ENCODE results near the gene STRIP2. TPM values are rescaled to one million over a fixed set of nuclear protein-coding genes. Genes with fewer than 3 reads are reported as not detected.
"Not testable (repeated sequence)": the region's sequence is repeated elsewhere in the genome, so short reads cannot be mapped to it uniquely, and the experiment has no call there.

STRIP2 gene
- total RNA-seq, 2 experiments from 2014 or later = 2.1 to 4.3 TPM

DNA sequence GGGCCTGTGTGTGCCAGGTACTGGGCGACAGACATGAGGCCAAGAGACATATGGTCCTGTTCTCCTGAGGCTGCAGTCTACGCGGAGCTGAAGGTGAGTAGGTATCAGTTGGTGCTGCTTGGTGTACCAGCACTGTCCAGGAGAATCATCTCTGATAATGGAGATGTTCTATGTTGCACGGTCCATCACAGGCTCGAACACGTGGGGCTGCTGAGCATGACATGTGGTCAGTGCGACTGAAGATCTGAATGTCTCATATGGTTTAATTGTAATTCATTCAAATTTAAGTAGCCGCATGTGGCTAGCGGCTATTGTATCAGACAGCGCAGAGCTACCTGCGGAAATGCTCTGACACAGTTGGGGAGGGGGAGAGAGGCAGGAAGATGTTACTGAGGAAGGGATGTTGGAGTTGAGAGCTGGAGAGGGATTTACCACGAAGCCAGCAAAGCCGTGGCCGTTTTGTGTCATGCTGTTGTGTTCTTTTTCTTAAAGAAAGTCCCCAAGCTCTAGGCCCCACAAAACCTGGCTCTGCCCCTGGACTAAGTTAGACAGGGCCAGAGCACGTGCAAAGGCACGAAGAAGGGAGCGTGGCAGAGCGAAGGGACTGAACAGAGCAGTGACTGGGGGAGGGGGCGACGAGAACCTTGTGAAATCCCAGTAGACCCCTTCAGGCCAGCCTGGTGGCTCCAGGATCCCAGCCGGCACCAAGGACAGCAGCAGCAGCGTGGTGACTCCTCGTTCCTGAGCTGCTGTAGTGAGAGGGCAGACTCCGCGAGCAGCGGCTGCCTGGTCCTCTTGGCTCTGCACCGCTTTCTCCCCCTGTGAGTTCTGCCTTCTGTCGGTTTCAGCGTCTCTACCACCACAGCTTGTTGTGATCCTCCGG is 88.1 kb downstream of the STRIP2 start:
- H3K27ac ChIP-seq (ENCODE audit: low read depth, low read length, poor library complexity, severe bottlenecking) = no peak overlapping the region
- no peaks in the 10 kb centered on the region for H3K4me1 ChIP-seq (ENCODE audit: insufficient read depth, low read length, poor library complexity, severe bottlenecking)
- no peak overlapping the region for H3K4me3 ChIP-seq (ENCODE audit: low read depth, low read length, poor library complexity, severe bottlenecking)
- intact Hi-C loops (cut with micrococcal nuclease; ENCODE audit: unreplicated experiment) = no loop called here
- no peak overlapping the region for H2AFZ ChIP-seq (ENCODE audit: low read length)
- TF ChIP-seq, protein P1, sequence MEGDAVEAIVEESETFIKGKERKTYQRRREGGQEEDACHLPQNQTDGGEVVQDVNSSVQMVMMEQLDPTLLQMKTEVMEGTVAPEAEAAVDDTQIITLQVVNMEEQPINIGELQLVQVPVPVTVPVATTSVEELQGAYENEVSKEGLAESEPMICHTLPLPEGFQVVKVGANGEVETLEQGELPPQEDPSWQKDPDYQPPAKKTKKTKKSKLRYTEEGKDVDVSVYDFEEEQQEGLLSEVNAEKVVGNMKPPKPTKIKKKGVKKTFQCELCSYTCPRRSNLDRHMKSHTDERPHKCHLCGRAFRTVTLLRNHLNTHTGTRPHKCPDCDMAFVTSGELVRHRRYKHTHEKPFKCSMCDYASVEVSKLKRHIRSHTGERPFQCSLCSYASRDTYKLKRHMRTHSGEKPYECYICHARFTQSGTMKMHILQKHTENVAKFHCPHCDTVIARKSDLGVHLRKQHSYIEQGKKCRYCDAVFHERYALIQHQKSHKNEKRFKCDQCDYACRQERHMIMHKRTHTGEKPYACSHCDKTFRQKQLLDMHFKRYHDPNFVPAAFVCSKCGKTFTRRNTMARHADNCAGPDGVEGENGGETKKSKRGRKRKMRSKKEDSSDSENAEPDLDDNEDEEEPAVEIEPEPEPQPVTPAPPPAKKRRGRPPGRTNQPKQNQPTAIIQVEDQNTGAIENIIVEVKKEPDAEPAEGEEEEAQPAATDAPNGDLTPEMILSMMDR (conservative IDR thresholded peaks at IDR 0.05; ENCODE audit: low read length) = no peak
- no peak for TF ChIP-seq EZH2phosphoT487 (IDR thresholded peaks at IDR 0.05; ENCODE audit: borderline replicate concordance, low read depth, low read length)
- no peaks in the 10 kb centered on the region for H3K9me3 ChIP-seq (ENCODE audit: low read length)
- no peak for DNase-seq (ENCODE audit: low spot score)
- ChIA-PET CTCF (ENCODE audit: unreplicated experiment) (interaction anchor here (0.5 kb wide), 1 partner anchor 8 kb away, joined by 3 read pairs; no protein-coding TSS in a partner anchor), POLR2A (no interaction called here)
- no peaks in the 10 kb centered on the region for H3K9me2 ChIP-seq (ENCODE audit: insufficient read depth, low read length)
- H3K79me2 ChIP-seq (ENCODE audit: insufficient read depth, low read depth, low read length) = no peaks in the 10 kb centered on the region
- H4K20me1 ChIP-seq (ENCODE audit: insufficient read depth, low read length) = no peaks in the 10 kb centered on the region
- no peak overlapping the region for H3K4me2 ChIP-seq (ENCODE audit: low read length)
- H3K36me3 ChIP-seq (ENCODE audit: insufficient read depth, low read length) = no peaks in the 10 kb centered on the region
- BruUV-seq (replicated peaks) = no TSS peak

DNA sequence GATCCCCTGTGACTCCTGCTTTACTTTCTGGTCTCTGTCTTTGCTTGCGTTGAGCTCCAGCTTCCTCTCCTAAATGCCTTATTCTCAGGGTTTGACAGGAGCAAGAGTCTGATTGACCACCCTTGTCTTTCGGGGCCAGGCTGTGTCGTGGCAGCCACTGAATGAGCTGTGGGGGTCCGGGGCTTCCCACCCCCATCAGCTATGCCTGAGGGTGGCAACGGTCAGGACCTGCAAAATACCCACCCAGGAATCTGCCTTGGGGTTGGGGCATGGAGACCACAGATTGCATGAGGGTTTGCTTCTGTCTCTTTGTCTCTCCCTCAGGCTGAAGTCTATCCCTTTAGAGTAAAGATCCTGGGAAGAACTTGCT is 88.7 kb downstream of the STRIP2 start:
- no TSS peak for BruUV-seq (replicated peaks)
- Histone ChIP-seq H3K9me3 (ENCODE audit: low read length) (no peaks in the 10 kb centered on the region), H3K4me2 (ENCODE audit: low read length) (no peak overlapping the region), H3K27ac (ENCODE audit: low read depth, low read length, poor library complexity, severe bottlenecking) (no peak overlapping the region), H3K4me1 (ENCODE audit: insufficient read depth, low read length, poor library complexity, severe bottlenecking) (no peaks in the 10 kb centered on the region), H3K4me3 (ENCODE audit: low read depth, low read length, poor library complexity, severe bottlenecking) (no peak overlapping the region), H2AFZ (ENCODE audit: low read length) (no peak overlapping the region), H3K36me3 (ENCODE audit: insufficient read depth, low read length) (no peaks in the 10 kb centered on the region), H3K79me2 (ENCODE audit: insufficient read depth, low read depth, low read length) (no peaks in the 10 kb centered on the region), H3K9me2 (ENCODE audit: insufficient read depth, low read length) (no peaks in the 10 kb centered on the region), H4K20me1 (ENCODE audit: insufficient read depth, low read length) (no peaks in the 10 kb centered on the region)
- no peak for DNase-seq (ENCODE audit: low spot score)
- ChIA-PET POLR2A (no interaction called here), CTCF (ENCODE audit: unreplicated experiment) (interaction anchor here (0.5 kb wide), 1 partner anchor 8 kb away, joined by 3 read pairs; no protein-coding TSS in a partner anchor)
- intact Hi-C loops (cut with micrococcal nuclease; ENCODE audit: unreplicated experiment) = no loop called here
- no peak for TF ChIP-seq EZH2phosphoT487 (IDR thresholded peaks at IDR 0.05; ENCODE audit: borderline replicate concordance, low read depth, low read length)
- TF ChIP-seq, protein P1 (conservative IDR thresholded peaks at IDR 0.05; ENCODE audit: low read length) = no peak

DNA sequence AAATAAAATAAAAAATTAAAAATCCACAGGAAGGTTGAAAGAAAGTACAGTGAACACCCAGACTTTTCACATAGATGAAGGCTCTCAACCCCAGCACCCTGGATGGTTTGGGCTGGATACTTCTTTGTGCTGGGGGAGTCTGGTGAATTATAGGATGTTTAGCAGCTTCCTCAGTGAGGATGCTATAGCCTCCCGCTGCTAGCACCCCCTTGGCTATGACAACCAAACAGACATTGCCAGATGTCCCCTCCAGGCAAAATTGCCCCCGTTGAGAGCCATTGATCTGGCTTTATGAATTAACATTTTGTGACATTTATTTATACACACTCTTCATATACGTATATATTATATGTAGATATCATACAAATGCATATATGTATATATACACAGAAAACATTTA is 89.7 kb downstream of the STRIP2 start:
- BruUV-seq (replicated peaks) = no TSS peak
- no peak overlapping the region for H3K27ac ChIP-seq (ENCODE audit: low read depth, low read length, poor library complexity, severe bottlenecking)
- no peak overlapping the region for H3K4me2 ChIP-seq (ENCODE audit: low read length)
- no peaks in the 10 kb centered on the region for H3K9me3 ChIP-seq (ENCODE audit: low read length)
- no peak for DNase-seq (ENCODE audit: low spot score)
- H3K9me2 ChIP-seq (ENCODE audit: insufficient read depth, low read length) = no peaks in the 10 kb centered on the region
- H3K4me3 ChIP-seq (ENCODE audit: low read depth, low read length, poor library complexity, severe bottlenecking) = no peak overlapping the region
- H3K36me3 ChIP-seq (ENCODE audit: insufficient read depth, low read length) = no peaks in the 10 kb centered on the region
- CTCF ChIA-PET (ENCODE audit: unreplicated experiment) = no interaction called here
- no peak for TF ChIP-seq EZH2phosphoT487 (IDR thresholded peaks at IDR 0.05; ENCODE audit: borderline replicate concordance, low read depth, low read length)
- TF ChIP-seq, protein P1 (conservative IDR thresholded peaks at IDR 0.05; ENCODE audit: low read length) = no peak
- H3K79me2 ChIP-seq (ENCODE audit: insufficient read depth, low read depth, low read length) = no peaks in the 10 kb centered on the region
- POLR2A ChIA-PET = no interaction called here
- H3K4me1 ChIP-seq (ENCODE audit: insufficient read depth, low read length, poor library complexity, severe bottlenecking) = no peaks in the 10 kb centered on the region
- H2AFZ ChIP-seq (ENCODE audit: low read length) = no peak overlapping the region
- intact Hi-C loops (cut with micrococcal nuclease; ENCODE audit: unreplicated experiment) = no loop called here
- H4K20me1 ChIP-seq (ENCODE audit: insufficient read depth, low read length) = no peaks in the 10 kb centered on the region

DNA sequence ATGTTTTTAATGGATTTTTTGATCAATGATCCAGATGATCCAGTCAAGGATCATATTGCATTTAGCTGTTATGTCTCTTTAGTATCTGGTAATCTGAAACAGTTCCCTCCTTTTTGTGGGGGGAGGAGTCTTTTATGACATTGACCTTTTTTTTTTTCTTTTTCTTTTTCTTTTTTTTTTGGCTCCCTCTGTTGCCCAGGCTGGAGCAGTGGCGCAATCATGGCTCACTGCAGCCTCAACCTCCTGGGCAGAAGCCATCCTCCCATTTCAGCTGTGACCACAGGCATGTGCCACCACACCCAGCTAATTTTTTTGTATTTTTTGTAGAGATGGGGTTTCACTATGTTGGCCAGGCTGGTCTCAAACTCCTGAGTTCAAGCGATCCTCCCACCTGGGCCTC is 90.2 kb downstream of the STRIP2 start:
- H3K9me2 ChIP-seq (ENCODE audit: insufficient read depth, low read length); H3K79me2 ChIP-seq (ENCODE audit: insufficient read depth, low read depth, low read length); DNase-seq (ENCODE audit: low spot score); CTCF ChIA-PET (ENCODE audit: unreplicated experiment); H2AFZ ChIP-seq (ENCODE audit: low read length); BruUV-seq (replicated peaks); H4K20me1 ChIP-seq (ENCODE audit: insufficient read depth, low read length); H3K36me3 ChIP-seq (ENCODE audit: insufficient read depth, low read length); H3K27ac ChIP-seq (ENCODE audit: low read depth, low read length, poor library complexity, severe bottlenecking); intact Hi-C loops (cut with micrococcal nuclease; ENCODE audit: unreplicated experiment); H3K4me1 ChIP-seq (ENCODE audit: insufficient read depth, low read length, poor library complexity, severe bottlenecking); POLR2A ChIA-PET; H3K9me3 ChIP-seq (ENCODE audit: low read length); H3K4me3 ChIP-seq (ENCODE audit: low read depth, low read length, poor library complexity, severe bottlenecking); H3K4me2 ChIP-seq (ENCODE audit: low read length): not testable (repeated sequence)

Measured in OCI-LY7 (cell line).